Stimulated activated CD4-positive, alpha-beta T cell treated with anti-CD3 and anti-CD28 coated beads, Interleukin-4, amount 100 ng/mL, for 1 hour (primary cell): ENCODE data around the gene G6PC3.

Experiments used
- DNase-seq: peaks from one replicate; pipeline ENCODE4 v3.0.0-alpha.2; 2020

Gene G6PC3

DNA sequence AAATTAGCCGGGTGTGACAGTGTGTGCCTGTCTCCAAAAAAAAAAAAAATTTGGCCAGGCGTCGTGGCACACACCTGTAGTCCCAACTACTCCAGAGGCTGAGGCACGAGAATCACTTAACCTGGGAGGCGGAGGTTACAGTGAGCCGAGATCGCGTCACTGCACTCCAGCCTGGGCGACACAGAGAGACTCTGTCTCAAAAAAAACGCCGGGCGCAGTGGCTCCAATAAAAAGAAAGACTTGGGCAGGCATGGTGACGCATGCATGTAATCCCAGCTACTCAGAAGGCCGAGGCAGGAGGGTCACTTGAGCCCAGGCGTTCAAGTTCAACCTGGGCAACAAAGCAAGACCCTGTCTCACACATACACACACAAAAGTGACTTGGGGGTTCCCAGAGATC lies 7.7 kb upstream of the G6PC3 start:
- no peak for DNase-seq

DNA sequence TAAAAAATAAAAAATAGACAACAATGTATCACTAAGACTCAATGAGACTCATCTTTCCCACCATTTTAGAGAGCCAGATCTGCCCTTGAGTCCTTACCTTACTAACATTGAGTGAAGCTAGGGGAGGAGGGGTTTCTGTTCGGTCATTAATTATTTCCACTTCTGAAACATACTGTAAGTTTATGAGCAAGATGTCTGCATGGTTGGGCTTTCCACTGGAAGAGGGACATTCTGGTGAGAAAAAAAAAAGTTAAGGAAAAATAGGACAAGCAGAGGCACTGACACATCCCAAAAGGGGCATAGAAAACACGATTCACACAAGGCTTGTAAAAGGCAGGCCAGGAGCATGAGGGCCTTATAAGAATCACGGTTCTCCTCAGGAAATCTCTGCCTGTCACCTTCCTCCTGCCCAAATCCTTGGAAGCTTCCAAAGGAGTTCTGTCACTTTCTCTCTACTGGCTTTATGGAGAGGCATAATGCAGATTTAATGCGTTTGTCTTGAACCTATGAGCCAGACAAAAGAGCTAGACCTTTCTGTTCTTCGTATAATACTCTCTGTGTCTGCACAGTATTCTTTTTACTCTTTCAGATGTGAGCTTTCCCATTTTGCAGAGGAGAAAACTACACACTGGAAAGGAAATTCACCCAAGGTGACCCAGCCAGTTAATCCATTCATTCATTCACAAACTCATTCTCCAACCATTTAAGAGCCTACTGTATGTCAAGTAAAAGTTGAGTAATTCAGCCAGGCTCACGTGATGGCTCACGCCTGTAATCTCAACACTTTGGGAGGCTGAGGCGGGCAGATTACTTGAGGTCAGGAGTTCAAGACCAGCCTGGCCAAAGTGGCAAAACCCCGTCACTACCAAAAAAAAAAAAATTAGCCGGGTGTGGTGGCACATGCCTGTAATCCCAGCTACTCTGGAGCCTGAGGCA lies 6.6 kb upstream of the G6PC3 start:
- DNase-seq = no peak

- DNase-seq = peak; percentile 17
These were observed 4.8 kb upstream of the G6PC3 start for GRCh38 chr17:44065668-44066203.

GRCh38 chr17:44066204-44066930 lies 4.2 kb upstream of the G6PC3 start, which contains the start of gene LSM12:
TSS of gene LSM12 (minus strand) at chr17:44066671. CDS start at chr17:44066587, 84 bp downstream.
- DNase-seq = peak; percentile 91

GRCh38 chr17:44067545-44067940 lies 3.0 kb upstream of the G6PC3 start:
- DNase-seq = no peak

GRCh38 chr17:44069974-44070454 lies 521 bp upstream of the G6PC3 start:
- no peak for DNase-seq

- peak; percentile 67 for DNase-seq
These were observed 624 bp downstream of the G6PC3 start for GRCh38 chr17:44071198-44071520.

GRCh38 chr17:44071772-44072171 lies 1.2 kb downstream of the G6PC3 start:
- no peak for DNase-seq

GRCh38 chr17:44074231-44074910 lies 3.8 kb downstream of the G6PC3 start:
- DNase-seq = no peak

DNA sequence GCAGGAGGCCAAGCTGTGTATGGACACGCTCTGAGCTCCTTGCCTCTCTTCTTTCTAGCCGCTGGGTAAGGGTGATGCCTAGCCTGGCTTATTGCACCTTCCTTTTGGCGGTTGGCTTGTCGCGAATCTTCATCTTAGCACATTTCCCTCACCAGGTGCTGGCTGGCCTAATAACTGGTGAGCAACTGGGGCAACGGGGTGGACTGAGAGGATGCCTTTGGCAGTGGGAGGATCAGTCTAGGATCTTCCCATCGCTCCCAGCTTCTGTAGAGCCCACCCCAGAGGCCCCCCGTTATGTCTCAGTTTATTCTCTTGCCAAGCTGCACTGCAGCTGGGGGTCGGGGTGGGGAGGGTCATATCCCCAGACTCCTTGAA lies 4.4 kb downstream of the G6PC3 start:
- no peak for DNase-seq

DNA sequence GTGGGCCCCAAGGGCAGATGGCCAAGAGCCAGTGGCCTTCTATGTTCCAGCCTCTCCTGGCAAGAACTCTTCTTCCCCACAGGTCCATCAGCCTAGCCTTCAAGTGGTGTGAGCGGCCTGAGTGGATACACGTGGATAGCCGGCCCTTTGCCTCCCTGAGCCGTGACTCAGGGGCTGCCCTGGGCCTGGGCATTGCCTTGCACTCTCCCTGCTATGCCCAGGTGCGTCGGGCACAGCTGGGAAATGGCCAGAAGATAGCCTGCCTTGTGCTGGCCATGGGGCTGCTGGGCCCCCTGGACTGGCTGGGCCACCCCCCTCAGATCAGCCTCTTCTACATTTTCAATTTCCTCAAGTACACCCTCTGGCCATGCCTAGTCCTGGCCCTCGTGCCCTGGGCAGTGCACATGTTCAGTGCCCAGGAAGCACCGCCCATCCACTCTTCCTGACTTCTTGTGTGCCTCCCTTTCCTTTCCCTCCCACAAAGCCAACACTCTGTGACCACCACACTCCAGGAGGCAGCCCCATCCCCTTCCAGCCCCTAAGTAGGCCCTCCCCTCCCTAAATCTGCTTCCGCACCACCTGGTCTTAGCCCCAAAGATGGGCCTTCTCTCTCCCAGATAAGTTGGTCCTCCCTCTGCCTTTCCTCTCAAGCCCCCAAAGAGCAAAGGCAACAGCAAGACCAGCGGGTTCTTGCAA lies 5.2 kb downstream of the G6PC3 start:
- no peak for DNase-seq

- DNase-seq = no peak
These were observed 6.4 kb downstream of the G6PC3 start for GRCh38 chr17:44076716-44077594.

GRCh38 chr17:44077595-44077909 lies 7.0 kb downstream of the G6PC3 start:
- DNase-seq = no peak

DNA sequence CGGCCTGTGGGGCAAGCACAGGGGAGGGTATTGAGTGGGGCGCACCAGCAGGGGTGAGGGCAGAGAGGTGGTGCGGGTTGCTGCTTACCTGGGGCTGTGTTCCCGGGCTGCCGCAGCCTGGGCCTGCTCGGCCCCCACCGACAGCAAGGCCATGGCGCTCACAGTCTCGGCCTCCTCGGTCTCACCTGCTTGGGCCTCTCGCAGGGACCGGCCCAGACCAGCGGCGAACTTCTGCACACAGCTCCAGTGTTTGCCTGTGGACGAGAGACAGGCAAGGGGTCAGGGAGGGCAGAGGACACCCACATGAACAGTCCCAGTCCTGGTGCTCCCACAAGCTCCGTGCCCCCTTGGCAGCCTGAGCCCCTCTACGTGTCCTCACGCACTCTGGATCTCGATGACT lies 7.9 kb downstream of the G6PC3 start:
- no peak for DNase-seq

GRCh38 chr17:44079877-44080821 lies 9.6 kb downstream of the G6PC3 start:
- no peak for DNase-seq

DNA sequence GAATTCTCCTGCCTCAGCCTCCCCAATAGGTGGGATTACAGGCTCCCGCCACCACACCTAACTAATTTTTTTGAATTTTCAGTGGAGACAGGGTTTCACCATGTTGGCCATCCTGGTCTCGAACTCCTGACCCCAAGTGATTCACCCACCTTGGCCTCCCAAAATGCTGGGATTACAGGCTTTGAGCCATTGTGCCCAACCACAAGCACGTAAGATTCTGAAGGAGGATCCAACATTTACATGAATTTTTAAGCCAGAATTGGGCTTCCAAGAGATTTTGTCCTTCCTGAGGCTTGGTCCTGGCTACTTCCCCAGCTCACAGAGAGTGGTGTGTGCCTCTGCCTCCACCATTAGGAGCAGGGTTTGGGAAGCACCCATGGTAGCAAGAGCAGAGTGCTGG lies 11.1 kb downstream of the G6PC3 start:
- DNase-seq = no peak

GRCh38 chr17:44082256-44082927 lies 11.9 kb downstream of the G6PC3 start:
- DNase-seq = no peak

- no peak for DNase-seq
These were observed 12.8 kb downstream of the G6PC3 start for GRCh38 chr17:44083250-44083849.

GRCh38 chr17:44084131-44084538 lies 13.6 kb downstream of the G6PC3 start:
- DNase-seq = peak; percentile 41
